Measurements from ENCODE around the gene HNRNPUL1. TPM values are rescaled to one million over a fixed set of nuclear protein-coding genes. Genes with fewer than 3 reads are reported as not detected.
A peak's percentile ranks its signal among the peaks of the same experiment; 100 is the strongest.
"Not testable (repeated sequence)": the region's sequence is repeated elsewhere in the genome, so short reads cannot be mapped to it uniquely, and the experiment has no call there.

HNRNPUL1 gene
- total RNA-seq, 2 donors from 2014 or later = 88.8 to 109 TPM

GRCh38 chr19:41225238-41226052 lies 38.7 kb upstream of the HNRNPUL1 start:
- peak overlapping the region; percentile 34 to 56 for H3K4me3 ChIP-seq
- H3K36me3 ChIP-seq = peaks cover 10% of the 10 kb centered on the region
- TF ChIP-seq CTCF (IDR thresholded peaks at IDR 0.05) = no peak
- peak overlapping the region; percentile 90 to 92 for H3K27ac ChIP-seq
- no peaks in the 10 kb centered on the region for H3K27me3 ChIP-seq
- DNase-seq (ENCODE audit: low spot score) = peak; percentile 93
- H3K4me1 ChIP-seq = peaks cover 0 to 37% of the 10 kb centered on the region in 2 donors
- H3K9me3 ChIP-seq = no peaks in the 10 kb centered on the region

- Histone ChIP-seq H3K27me3 (no peaks in the 10 kb centered on the region), H3K27ac (peak overlapping the region; percentile 90 to 92), H3K4me3 (peak overlapping the region; percentile 34 to 56), H3K9me3 (no peaks in the 10 kb centered on the region), H3K36me3 (peaks cover 10% of the 10 kb centered on the region), H3K4me1 (peaks cover 0 to 37% of the 10 kb centered on the region in 2 donors)
- peak; percentile 80 for DNase-seq (ENCODE audit: low spot score)
- TF ChIP-seq CTCF (IDR thresholded peaks at IDR 0.05) = peak in 1 of 2 donors; percentile 27
Observed at GRCh38 chr19:41226053-41226873, 37.9 kb upstream of the HNRNPUL1 start.

- peaks cover 5% of the 10 kb centered on the region for H3K36me3 ChIP-seq
- DNase-seq (ENCODE audit: low spot score) = no peak
- H3K27ac ChIP-seq = peak overlapping the region; percentile 90 to 92
- H3K9me3 ChIP-seq = no peaks in the 10 kb centered on the region
- TF ChIP-seq CTCF (IDR thresholded peaks at IDR 0.05) = no peak
- no peaks in the 10 kb centered on the region for H3K27me3 ChIP-seq
- H3K4me3 ChIP-seq = peak overlapping the region; percentile 34 to 56
- H3K4me1 ChIP-seq = peaks cover 0 to 37% of the 10 kb centered on the region in 2 donors
Observed at GRCh38 chr19:41226874-41227390, 37.2 kb upstream of the HNRNPUL1 start.

GRCh38 chr19:41228486-41228885 lies 35.7 kb upstream of the HNRNPUL1 start:
- peaks cover 0 to 28% of the 10 kb centered on the region in 2 donors for H3K4me1 ChIP-seq

GRCh38 chr19:41229338-41229737 lies 34.8 kb upstream of the HNRNPUL1 start:
- H3K27me3 ChIP-seq; DNase-seq (ENCODE audit: low spot score); H3K9me3 ChIP-seq; H3K4me3 ChIP-seq; H3K27ac ChIP-seq: not testable (repeated sequence)
- Histone ChIP-seq H3K4me1 (peaks cover 0 to 20% of the 10 kb centered on the region in 2 donors), H3K36me3 (peaks cover 18% of the 10 kb centered on the region)

More at GRCh38 chr19:41228486-41228885, 35.7 kb upstream of the HNRNPUL1 start:
- no peak overlapping the region for H3K27ac ChIP-seq
- TF ChIP-seq CTCF (IDR thresholded peaks at IDR 0.05) = no peak
- H3K36me3 ChIP-seq = peaks cover 11% of the 10 kb centered on the region
- no peaks in the 10 kb centered on the region for H3K9me3 ChIP-seq
- no peak overlapping the region for H3K4me3 ChIP-seq
- no peak for DNase-seq (ENCODE audit: low spot score)
- H3K27me3 ChIP-seq = no peaks in the 10 kb centered on the region
